Measurements from ENCODE around the gene SLC11A1.

SLC11A1 gene

GRCh38 chr2:218367415-218368149 is 14.5 kb upstream of the SLC11A1 start:
- ATAC-seq = peak; percentile 88 to 90

GRCh38 chr2:218368150-218368528 is 13.9 kb upstream of the SLC11A1 start:
- ATAC-seq = no peak

- ATAC-seq = no peak
Measured at GRCh38 chr2:218368621-218369153, 13.4 kb upstream of the SLC11A1 start.

DNA sequence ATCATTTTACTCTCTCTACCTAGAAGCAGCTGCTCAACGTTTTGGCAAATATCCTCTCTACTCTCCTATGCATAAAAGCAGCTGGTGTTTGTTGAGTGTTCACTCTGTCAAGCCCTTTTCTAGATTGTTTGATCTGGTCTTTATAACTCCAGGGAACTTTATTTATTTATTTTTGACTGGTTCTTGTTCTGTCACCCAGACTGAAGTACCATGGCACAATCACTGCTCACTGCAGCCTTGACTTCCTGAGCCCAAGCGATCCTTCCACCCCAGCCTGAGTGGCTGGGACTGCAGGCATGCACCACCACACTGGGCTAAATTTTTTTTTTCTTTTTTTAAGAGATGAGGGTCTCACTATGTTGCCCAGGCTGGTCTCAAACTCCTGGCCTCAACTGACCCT is 12.7 kb upstream of the SLC11A1 start:
- no peak for ATAC-seq

- no peak for ATAC-seq
Measured at GRCh38 chr2:218370410-218371063, 11.5 kb upstream of the SLC11A1 start.

DNA sequence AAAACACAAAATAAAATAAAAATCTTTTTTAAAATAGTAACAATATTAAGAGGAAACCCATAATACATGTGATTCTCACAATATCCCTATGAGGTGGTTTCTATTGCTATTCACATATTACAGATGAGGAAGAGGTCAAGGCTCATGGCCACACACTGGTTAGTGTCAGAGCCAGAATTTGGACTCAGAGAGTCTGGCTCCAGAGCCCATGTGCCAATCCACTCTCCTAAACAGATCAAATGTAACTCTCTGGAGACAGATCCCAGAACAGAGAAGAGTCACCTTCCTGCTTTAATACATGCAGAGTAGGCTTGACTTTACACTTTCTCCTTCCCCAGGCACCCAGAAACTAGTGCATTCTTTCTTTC is 10.1 kb upstream of the SLC11A1 start:
- ATAC-seq = no peak

GRCh38 chr2:218374795-218375194 is 7.3 kb upstream of the SLC11A1 start:
- ATAC-seq = no peak

DNA sequence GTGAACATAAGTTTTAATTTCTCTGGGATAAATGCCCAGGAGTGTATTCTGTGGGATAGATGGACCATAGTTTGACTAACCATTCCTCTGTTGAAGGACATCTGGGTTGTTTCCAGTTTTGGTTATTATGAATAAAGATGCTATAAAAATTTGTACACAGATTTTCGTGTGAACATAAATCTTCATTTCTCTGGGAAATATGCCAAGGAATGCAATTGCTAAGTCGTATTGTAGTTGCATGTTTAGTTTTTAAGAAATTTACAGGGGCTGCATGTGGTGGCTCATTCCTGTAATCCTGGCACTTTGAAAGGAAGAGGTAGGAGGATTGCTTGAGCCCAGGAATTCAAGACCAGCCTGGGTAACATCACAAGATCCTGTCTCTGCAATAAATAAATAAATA is 6.9 kb upstream of the SLC11A1 start:
- ATAC-seq = no peak

DNA sequence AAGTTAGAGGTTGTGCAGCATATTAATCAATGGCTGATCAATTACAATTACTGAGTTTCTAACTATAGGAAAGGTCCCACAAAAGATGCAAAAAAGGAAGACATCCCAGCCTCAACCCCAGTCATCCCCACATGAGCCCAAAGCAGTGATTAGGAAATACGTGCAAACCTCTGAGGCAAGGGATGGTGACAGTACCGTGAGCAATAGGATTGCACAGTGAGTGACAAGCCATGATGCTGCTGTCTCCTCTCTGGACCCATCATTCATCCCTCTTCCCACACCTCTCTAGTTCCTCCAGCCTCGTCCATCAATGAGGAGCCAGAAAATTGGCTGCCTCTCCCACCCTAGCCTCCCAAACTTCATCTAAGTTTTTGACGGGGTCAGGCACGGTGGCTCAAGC is 4.0 kb upstream of the SLC11A1 start:
- ATAC-seq = no peak

DNA sequence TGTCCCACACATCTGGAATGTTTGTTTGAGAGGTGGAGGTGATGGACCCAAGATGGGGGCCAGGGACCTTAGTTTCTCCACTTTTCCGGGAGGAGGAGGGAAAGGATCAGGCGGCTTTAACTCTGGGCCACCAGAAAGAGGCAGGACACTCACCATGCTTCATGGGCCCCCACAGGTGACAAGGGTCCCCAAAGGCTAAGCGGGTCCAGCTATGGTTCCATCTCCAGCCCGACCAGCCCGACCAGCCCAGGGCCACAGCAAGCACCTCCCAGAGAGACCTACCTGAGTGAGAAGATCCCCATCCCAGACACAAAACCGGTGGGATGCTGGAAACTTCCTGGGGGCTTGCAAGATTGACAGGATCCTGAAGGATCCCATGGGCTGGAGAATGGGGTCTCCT is 712 bp downstream of the SLC11A1 start:
- no peak for ATAC-seq

- no peak for ATAC-seq
Measured at GRCh38 chr2:218383892-218384519, 1.9 kb downstream of the SLC11A1 start.

DNA sequence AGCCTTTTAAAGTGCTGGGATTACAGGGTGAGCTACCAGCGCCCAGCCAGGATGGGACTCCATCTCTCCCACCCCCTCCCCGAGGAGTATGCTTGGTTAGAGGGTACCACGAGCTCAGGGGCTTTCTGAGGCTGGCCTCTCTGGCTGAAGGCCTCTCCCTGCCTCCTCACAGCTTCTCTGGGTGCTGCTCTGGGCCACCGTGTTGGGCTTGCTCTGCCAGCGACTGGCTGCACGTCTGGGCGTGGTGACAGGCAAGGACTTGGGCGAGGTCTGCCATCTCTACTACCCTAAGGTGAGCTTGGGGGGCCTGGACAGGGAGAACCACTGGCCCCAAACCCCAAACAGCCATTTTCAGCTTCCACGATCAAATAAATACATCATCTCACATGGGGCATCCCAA is 2.9 kb downstream of the SLC11A1 start:
- ATAC-seq = no peak

DNA sequence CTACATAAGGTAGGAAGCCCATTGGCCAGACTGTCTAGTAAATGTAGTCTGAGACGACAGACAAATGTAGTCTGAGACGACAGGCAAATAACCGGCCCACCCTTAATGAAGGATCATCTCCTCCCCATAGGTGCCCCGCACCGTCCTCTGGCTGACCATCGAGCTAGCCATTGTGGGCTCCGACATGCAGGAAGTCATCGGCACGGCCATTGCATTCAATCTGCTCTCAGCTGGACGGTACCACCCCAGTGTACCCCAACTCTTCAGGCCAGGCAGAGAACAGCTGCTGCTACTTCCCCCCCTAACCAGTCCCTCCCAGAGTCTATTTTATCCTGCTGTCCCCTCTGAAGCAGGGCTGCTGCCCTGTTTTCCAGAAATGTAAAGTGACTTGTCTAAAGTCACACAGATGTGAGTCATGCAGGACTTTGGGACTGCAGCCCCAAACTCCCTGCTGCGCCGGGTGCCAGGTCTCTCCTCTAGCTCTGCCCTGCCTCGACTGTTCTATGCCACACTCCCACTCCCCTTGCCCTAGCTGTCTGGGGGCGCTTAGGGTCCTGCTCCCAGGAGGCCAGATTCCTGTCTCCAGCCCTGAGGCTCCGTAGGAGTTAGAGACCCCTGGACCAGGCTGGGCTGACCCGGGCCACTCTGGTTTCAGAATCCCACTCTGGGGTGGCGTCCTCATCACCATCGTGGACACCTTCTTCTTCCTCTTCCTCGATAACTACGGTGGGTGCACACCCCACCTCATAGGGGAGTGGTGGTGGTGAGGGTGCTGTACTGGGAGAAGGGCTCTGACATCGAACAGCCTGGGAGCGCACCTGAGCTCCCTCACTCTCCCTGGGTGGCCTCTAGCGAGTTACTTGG is 4.7 kb downstream of the SLC11A1 start:
- no peak for ATAC-seq

DNA sequence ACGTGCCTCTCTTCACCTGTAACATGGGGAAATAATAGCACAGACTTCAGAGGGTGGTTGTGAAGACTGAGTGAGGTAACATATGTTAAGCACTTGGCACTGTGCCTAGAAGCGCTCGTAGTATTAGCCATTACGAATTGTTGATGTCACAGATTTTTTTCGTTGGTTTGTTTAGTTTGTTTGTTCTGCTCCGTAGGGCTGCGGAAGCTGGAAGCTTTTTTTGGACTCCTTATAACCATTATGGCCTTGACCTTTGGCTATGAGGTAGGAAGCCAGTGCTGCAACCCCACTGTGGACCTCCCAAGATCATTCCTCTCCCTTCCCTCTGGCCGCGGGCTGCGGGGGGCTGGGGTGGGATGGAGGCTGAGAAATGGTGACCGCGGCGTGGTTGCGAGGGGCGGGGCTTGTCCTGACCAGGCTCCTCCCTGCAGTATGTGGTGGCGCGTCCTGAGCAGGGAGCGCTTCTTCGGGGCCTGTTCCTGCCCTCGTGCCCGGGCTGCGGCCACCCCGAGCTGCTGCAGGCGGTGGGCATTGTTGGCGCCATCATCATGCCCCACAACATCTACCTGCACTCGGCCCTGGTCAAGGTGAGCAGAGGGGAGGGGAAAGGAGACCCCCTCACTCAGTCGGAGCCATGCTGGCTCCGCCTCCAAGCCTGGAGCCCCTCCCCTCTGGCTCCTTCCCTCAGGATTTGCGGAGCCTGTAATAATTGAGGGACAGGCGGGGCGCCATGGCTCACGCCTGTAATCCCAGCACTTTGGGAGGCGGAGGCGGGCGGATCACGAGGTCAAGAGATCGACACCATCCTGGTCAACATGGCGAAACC is 5.5 kb downstream of the SLC11A1 start:
- ATAC-seq = peak; percentile 44 to 52

GRCh38 chr2:218389333-218390150 is 7.5 kb downstream of the SLC11A1 start:
- no peak for ATAC-seq

- no peak for ATAC-seq
Measured at GRCh38 chr2:218391202-218391601, 9.1 kb downstream of the SLC11A1 start.

DNA sequence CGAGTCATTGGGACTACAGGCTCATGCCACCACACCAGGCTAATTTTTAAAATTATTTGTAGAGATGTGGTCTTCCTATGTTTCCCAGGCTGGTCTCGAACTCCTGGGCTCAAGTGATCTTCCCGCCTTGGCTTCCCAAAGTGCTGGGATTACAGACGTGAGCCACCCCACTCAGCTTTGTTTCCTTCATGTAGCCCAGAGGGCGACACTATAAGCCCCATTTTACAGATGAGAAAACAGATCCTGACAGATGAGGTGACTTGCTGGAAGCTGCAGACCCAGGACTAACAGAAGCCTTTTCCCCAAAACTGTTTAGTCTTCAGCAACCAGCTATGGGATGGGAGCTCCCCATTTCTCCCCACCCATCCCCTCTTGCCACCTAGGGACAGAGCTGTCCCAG is 10.4 kb downstream of the SLC11A1 start:
- ATAC-seq = no peak

GRCh38 chr2:218392891-218393462 is 10.9 kb downstream of the SLC11A1 start:
- no peak for ATAC-seq

DNA sequence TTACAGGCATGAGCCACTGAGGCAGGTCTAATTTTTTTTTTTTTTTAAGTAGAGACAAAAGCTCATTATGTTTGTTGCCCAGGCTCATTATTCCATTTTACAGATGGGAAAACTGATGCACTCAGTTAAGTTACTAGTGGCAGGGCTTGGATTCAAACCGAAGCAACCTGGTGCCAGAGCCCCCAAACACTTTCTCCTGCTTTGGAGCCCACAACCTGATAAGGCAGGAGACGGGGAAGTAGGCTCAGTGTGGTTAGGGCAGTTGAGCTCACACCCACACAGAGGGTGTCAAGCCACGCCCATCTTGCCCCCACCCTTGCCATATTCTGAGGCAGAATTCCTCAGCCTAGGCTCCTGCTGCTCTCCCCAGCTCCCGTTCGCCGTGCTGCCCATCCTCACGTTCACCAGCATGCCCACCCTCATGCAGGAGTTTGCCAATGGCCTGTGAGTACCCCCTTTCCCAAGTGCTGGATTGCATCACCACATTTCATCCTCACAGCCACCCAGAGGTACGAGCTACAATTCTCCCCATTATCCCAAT is 11.7 kb downstream of the SLC11A1 start:
- no peak for ATAC-seq

- ATAC-seq = no peak
Measured at GRCh38 chr2:218394298-218395089, 12.4 kb downstream of the SLC11A1 start.

Data from activated CD4-positive, CD25-positive, alpha-beta regulatory T cell treated with anti-CD3 and anti-CD28 coated beads, Interleukin-2, amount 50 U/mL, for 24 hours (primary cell).